Esophagus mucosa (tissue), 1 donor: ENCODE measurements around the gene GMNC. TPM values are rescaled to one million over a fixed set of nuclear protein-coding genes. Genes with fewer than 3 reads are reported as not detected.

ENCODE experiments used
- ATAC-seq: fragments of 200-7000 bp; cut with Tn5 transposase; one replicate; pipeline ENCODE4 v1.9.1; 2020
- total RNA-seq: library from RNA; stranded (reverse); gene quantifications from one replicate; pipeline ENCODE4 v1.2.4, GENCODE V29; 2023
- donor health status: DM: yes; HTN: yes; CAD: no.

The GMNC gene
- total RNA-seq, 1 donor from 2014 or later, result not detected

- no peak for ATAC-seq
Measured at GRCh38 chr3:190847436-190847835, 15.1 kb downstream of the GMNC start.

DNA sequence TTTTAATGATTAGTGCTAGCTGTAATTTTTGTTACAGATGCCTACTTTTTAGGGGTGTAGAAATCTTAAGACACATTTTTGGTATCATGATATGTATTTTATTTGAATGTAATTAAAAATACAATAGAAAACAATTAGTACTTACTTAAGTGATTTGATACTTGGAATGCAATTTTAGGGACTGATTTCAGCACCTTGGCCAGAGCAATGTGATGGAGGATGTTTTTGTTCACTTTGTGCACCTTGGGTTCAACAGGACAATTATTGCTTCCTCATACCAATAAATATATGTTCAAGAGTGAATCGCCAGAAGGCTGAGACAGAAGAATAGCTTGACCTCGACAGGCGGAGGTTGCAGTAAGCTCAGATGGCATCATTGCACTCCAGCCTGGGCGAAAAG lies 22.3 kb downstream of the GMNC start:
- no peak for ATAC-seq

GRCh38 chr3:190831225-190831624 lies 31.3 kb downstream of the GMNC start:
- ATAC-seq, result no peak

DNA sequence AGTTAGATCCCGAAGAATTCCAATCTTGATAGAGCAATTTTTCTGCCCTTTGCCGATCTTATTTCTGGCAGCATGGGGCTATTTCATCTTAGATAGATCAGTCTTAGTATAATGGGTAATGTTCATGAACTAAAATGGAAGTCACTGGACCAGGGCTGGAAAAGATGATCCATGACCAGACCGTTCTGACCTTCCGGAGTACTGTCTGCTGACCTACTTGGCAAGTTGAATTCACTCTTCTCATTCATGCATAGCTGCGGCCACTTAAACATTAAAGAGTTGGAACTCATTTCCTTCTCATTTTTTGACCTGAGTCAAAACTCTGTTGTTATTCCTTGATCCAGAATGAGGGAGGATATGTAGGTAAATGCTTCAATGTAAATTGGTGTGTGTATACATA lies 32.5 kb downstream of the GMNC start:
- ATAC-seq, result no peak

DNA sequence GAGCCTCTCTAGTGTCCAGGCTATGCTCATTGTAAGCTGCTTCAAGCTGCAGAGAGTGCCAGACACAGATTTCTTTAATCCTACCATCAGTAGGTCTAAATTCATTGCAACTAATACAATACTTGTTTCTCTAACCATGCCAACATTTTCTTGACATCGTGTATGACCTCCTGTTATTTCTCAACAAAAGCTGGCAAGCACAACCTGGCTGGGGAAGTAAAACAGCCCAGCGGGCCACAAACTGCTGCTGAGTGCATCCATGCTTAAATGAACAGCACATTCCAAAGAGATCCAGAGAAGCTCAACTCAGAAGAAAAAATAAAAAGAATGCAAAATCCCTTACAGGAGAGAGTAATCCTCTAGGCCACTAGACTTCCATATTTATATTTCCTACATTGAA lies 36.5 kb downstream of the GMNC start:
- no peak for ATAC-seq

DNA sequence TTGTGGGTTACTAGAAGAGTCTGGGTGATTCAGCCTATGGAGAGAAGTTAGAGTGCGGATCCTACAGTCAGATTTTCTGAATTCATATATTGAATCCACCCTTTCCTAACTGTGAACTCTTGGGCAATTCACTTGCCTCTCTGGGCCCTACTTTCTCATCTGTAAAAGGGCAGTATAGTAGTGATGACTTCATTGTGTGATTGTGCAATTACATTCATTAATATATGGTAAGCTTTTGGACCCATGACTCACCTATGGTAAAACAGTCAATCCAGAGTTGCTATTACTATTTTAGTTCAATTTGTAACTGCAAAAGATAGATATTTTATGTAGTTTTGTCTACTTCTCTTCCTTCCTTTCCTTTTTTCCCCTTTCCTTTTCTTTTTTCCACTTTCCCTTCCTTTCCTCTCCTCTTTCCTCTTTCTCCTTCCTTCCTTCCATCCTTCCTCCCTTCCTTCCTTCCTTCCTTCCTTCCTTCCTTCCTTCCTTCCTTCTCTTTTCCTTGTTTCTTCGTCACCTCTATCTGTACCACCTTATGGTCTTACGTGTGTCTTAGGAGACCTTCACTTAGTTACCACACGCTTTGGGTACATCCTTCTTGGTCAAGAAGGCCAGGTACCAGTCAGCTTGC lies 37.0 kb downstream of the GMNC start:
- peak; percentile 53 for ATAC-seq

GRCh38 chr3:190811775-190812480 lies 50.6 kb downstream of the GMNC start:
- no peak for ATAC-seq

- no peak for ATAC-seq
Measured at GRCh38 chr3:190810957-190811356, 51.5 kb downstream of the GMNC start.

DNA sequence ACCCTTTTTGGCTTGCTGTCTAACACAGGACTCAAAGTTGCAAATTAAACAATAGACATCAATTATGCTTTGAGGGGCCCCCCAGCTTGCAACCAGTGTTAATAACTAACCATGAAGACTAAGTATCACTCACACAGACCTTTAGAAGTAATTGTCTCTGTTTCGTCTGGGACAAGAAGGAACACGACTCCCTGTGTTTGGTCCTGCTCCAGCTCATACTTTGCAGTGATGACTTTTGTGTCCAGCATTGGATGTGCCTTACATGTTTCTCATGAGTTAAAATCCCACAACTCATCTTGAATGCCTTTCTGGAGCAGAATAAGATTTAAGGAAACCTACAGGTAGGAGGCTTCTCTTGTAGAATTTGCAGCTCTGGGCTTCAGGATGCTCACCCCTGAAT lies 53.1 kb downstream of the GMNC start:
- ATAC-seq, result no peak

DNA sequence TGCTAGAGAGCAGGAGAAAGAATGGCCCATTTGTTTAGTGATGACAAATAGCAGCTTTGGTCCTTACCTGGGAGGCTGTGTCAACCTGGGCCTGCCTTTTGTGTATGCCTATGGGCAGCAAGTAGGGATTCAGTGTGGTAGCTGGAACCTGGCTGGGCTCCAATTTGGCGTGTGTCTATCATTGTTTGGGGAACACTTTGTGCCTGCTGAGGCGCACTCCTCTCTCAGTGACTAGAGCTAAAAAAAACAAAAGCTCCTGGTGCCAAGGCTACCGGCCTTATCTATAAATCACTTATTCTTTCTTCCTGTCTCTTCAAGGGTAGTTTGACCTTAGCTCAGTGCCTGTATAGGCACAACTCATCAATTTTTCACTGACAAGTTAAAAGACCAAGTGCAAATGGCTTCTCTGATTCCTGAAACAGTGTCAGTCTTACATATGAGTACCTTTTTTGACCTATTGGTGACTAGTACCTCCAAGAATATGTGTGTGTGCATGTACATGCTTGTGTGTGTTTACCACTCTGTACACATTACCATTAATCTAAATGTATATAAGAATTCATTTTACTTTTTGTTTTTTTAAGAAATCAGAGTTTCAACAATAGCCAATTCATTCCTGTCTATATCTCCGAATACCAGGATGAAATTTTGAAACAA lies 54.6 kb downstream of the GMNC start:
- no peak for ATAC-seq
